ENCODE measurements around the gene STK25. TPM values are rescaled to one million over a fixed set of nuclear protein-coding genes. Genes with fewer than 3 reads are reported as not detected.
A peak's percentile ranks its signal among the peaks of the same experiment; 100 is the strongest.
"Not testable (repeated sequence)": the region's sequence is repeated elsewhere in the genome, so short reads cannot be mapped to it uniquely, and the experiment has no call there.

Gene STK25
- total and polyA plus RNA-seq, 2 experiments from 2014 or later, result 125 to 304 TPM

GRCh38 chr2:241506793-241507429, 1.5 kb downstream of the STK25 start:
- peaks cover 32% of the 10 kb centered on the region for H4K20me1 ChIP-seq (replicated peaks; ENCODE audit: insufficient read depth)
- Mint-ChIP-seq H3K9me3 (no peaks in the 10 kb centered on the region; the same call in 2 of the 3 replicates), H3K27me3 (ENCODE audit: insufficient read depth, low read depth, poor library complexity) (peaks cover 22% of the 10 kb centered on the region), H3K36me3 (ENCODE audit: low read depth) (peaks cover 19% of the 10 kb centered on the region), H3K27ac (no peak overlapping the region), H3K4me3 (peak overlapping the region; percentile 90), H3K4me1 (peaks cover 16% of the 10 kb centered on the region)
- H3F3A ChIP-seq (replicated peaks; ENCODE audit: low read depth), result 0 out of 2 replicates have a peak, but pooled peaks cover 4% of the 10 kb centered on the region
- ATAC-seq (no peak), DNase-seq (ENCODE audit: low spot score) (peak; percentile 49)
- no peaks in the 10 kb centered on the region for H3K36me3 ChIP-seq (ENCODE audit: insufficient read depth)
- no peak overlapping the region for H2AFZ ChIP-seq
- no peak for TF ChIP-seq EZH2 (IDR thresholded peaks at IDR 0.05; ENCODE audit: low read depth, unreplicated experiment)
- peaks cover 16% of the 10 kb centered on the region for H3K4me1 ChIP-seq (ENCODE audit: insufficient read depth)
- no peak overlapping the region for H3K27ac ChIP-seq (ENCODE audit: low read depth)
- peaks cover 8% of the 10 kb centered on the region; the same call in 1 of the 2 replicates for H3K27me3 ChIP-seq (ENCODE audit: insufficient read depth)
- H3K9me2 ChIP-seq (ENCODE audit: insufficient read depth), result no peaks in the 10 kb centered on the region
- H3K79me2 ChIP-seq (replicated peaks; ENCODE audit: insufficient read depth), result peaks cover 55% of the 10 kb centered on the region
- peak overlapping the region; percentile 93 for H3K4me2 ChIP-seq
- H3K4me3 ChIP-seq, result peak overlapping the region; percentile 94

- Histone ChIP-seq H3K4me2 (peak overlapping the region; percentile 93; the same call in 1 of the 2 replicates), H3K4me1 (ENCODE audit: insufficient read depth) (peaks cover 16% of the 10 kb centered on the region), H3K4me3 (peak overlapping the region; percentile 94), H3K79me2 (replicated peaks; ENCODE audit: insufficient read depth) (peaks cover 61% of the 10 kb centered on the region), H4K20me1 (replicated peaks; ENCODE audit: insufficient read depth) (peaks cover 34% of the 10 kb centered on the region)
- not testable (repeated sequence) for H3K9me3 Mint-ChIP-seq; DNase-seq (ENCODE audit: low spot score); H2AFZ ChIP-seq; ATAC-seq; H3K9me2 ChIP-seq (ENCODE audit: insufficient read depth); H3K27ac ChIP-seq (ENCODE audit: low read depth); H3K27me3 ChIP-seq (ENCODE audit: insufficient read depth); H3K36me3 ChIP-seq (ENCODE audit: insufficient read depth); H3F3A ChIP-seq (replicated peaks; ENCODE audit: low read depth); H3K27ac Mint-ChIP-seq
- H3K27me3 Mint-ChIP-seq (ENCODE audit: insufficient read depth, low read depth, poor library complexity), result peaks cover 19% of the 10 kb centered on the region
- H3K36me3 Mint-ChIP-seq (ENCODE audit: low read depth), result peaks cover 24% of the 10 kb centered on the region
- peaks cover 16% of the 10 kb centered on the region for H3K4me1 Mint-ChIP-seq
- H3K4me3 Mint-ChIP-seq, result peak overlapping the region; percentile 90; the same call in 1 of the 3 replicates
Measured at GRCh38 chr2:241506317-241506716, 2.1 kb downstream of the STK25 start.

GRCh38 chr2:241505781-241506201, 2.6 kb downstream of the STK25 start:
- H3K9me2 ChIP-seq (ENCODE audit: insufficient read depth), result no peaks in the 10 kb centered on the region
- peaks cover 67% of the 10 kb centered on the region for H3K79me2 ChIP-seq (replicated peaks; ENCODE audit: insufficient read depth)
- 0 out of 2 replicates have a peak, but pooled peaks cover 4% of the 10 kb centered on the region for H3F3A ChIP-seq (replicated peaks; ENCODE audit: low read depth)
- H3K4me1 ChIP-seq (ENCODE audit: insufficient read depth), result peaks cover 16% of the 10 kb centered on the region
- no peak overlapping the region for H3K4me3 ChIP-seq
- no peak for ATAC-seq
- H3K9me3 Mint-ChIP-seq, result no peaks in the 10 kb centered on the region; the same call in 2 of the 3 replicates
- H2AFZ ChIP-seq, result no peak overlapping the region
- peaks cover 26% of the 10 kb centered on the region for H3K36me3 Mint-ChIP-seq (ENCODE audit: low read depth)
- H3K27me3 Mint-ChIP-seq (ENCODE audit: insufficient read depth, low read depth, poor library complexity), result peaks cover 13% of the 10 kb centered on the region
- H3K4me3 Mint-ChIP-seq, result no peak overlapping the region
- no peaks in the 10 kb centered on the region for H3K36me3 ChIP-seq (ENCODE audit: insufficient read depth)
- H3K4me2 ChIP-seq, result peak overlapping the region; percentile 93; the same call in 1 of the 2 replicates
- no peak for DNase-seq (ENCODE audit: low spot score)
- H3K27ac ChIP-seq (ENCODE audit: low read depth), result no peak overlapping the region
- H3K27ac Mint-ChIP-seq, result 0 out of 2 replicates have a peak overlapping the region, but pooled peaks have one; percentile 89
- H3K4me1 Mint-ChIP-seq, result peaks cover 16% of the 10 kb centered on the region
- peaks cover 8% of the 10 kb centered on the region; the same call in 1 of the 2 replicates for H3K27me3 ChIP-seq (ENCODE audit: insufficient read depth)
- H4K20me1 ChIP-seq (replicated peaks; ENCODE audit: insufficient read depth), result peaks cover 34% of the 10 kb centered on the region
- TF ChIP-seq CREB1 (CRISPR knock-in tag; IDR thresholded peaks at IDR 0.05; ENCODE audit: low read depth) (no peak), STAT1 (IDR thresholded peaks at IDR 0.05; ENCODE audit: unreplicated experiment) (no peak), ZNF462 (CRISPR knock-in tag; IDR thresholded peaks at IDR 0.05) (no peak), JUNB (IDR thresholded peaks at IDR 0.05; ENCODE audit: unreplicated experiment) (no peak), POLR2AphosphoS5 (IDR thresholded peaks at IDR 0.05; ENCODE audit: low read depth) (no peak), CTCF (conservative IDR thresholded peaks at IDR 0.05; ENCODE audit: low read depth in 2 of 2) (no peak)
